Lower lobe of right lung (tissue), 2 donors: ENCODE data around the gene ANKRD11. TPM values are rescaled to one million over a fixed set of nuclear protein-coding genes. Genes with fewer than 3 reads are reported as not detected.

Experiments used
- ATAC-seq, 2 donors: fragments of 200-7000 bp; cut with Tn5 transposase; one replicate each; pipeline ENCODE4 v1.9.1; 2020 to 2022; ENCODE audit warnings: mild to moderate bottlenecking in 2 of 2, moderate library complexity in 2 of 2
- DNase-seq: peaks from one replicate; pipeline ENCODE4 v3.0.0-alpha.2; 2020
- H3K27ac ChIP-seq: fragments of 200-600 bp; one replicate; pipeline ENCODE4 v1.8.0; 2022
- H3K27me3 ChIP-seq: fragments of 200-600 bp; one replicate; pipeline ENCODE4 v1.8.0; 2022; ENCODE audit warnings: low read depth
- H3K36me3 ChIP-seq: fragments of 200-600 bp; one replicate; pipeline ENCODE4 v1.8.0; 2022; ENCODE audit warnings: mild to moderate bottlenecking
- H3K4me1 ChIP-seq: fragments of 200-600 bp; one replicate; pipeline ENCODE4 v1.8.0; 2022
- H3K4me3 ChIP-seq: fragments of 200-600 bp; one replicate; pipeline ENCODE4 v1.8.0; 2022; ENCODE audit warnings: mild to moderate bottlenecking
- H3K9me3 ChIP-seq: fragments of 200-600 bp; one replicate; pipeline ENCODE4 v1.8.0; 2022
- CTCF ChIP-seq: fragments of 200-600 bp; IDR thresholded peaks from one replicate; pipeline ENCODE4 v1.8.0; 2022; ENCODE audit warnings: antibody characterized with exemption, mild to moderate bottlenecking
- intact Hi-C: fragments of 100-400 bp; cut with DNase I; formaldehyde crosslinking; loops from one replicate; pipeline ENCODE4 v1.11.0; 2022
- total RNA-seq: library from RNA; stranded (reverse); fragmentation: NEBNext Ultra II Directional; extraction: Animal tissue kit (Norgen Biotek cat#: 25700); gene quantifications from one replicate; pipeline ENCODE4 v1.2.1, GENCODE V29; 2021
- donor health status: DM: no; HTN: yes; CAD: no; lungs with severe emphysema.

ANKRD11 gene
- total RNA-seq, 1 donor from 2014 or later: 127 TPM

- Histone ChIP-seq H3K4me3 (no peak overlapping the region), H3K27me3 (no peaks in the 10 kb centered on the region), H3K27ac (no peak overlapping the region), H3K36me3 (no peaks in the 10 kb centered on the region), H3K4me1 (peaks cover 24% of the 10 kb centered on the region), H3K9me3 (no peaks in the 10 kb centered on the region)
- intact Hi-C loops: no loop called here
- TF ChIP-seq CTCF: no peak
- ATAC-seq: no peak
- DNase-seq: no peak
These were observed 89.6 kb downstream of the ANKRD11 start for GRCh38 chr16:89400740-89401139.

- Histone ChIP-seq H3K4me3 (no peak overlapping the region), H3K36me3 (no peaks in the 10 kb centered on the region), H3K4me1 (peaks cover 33% of the 10 kb centered on the region), H3K27ac (no peak overlapping the region), H3K9me3 (no peaks in the 10 kb centered on the region), H3K27me3 (no peaks in the 10 kb centered on the region)
- DNase-seq (no peak), ATAC-seq (no peak)
- intact Hi-C loops: no loop called here
- no peak for TF ChIP-seq CTCF
These were observed 91.4 kb downstream of the ANKRD11 start for GRCh38 chr16:89398924-89399323.

- intact Hi-C loops: no loop called here
- Histone ChIP-seq H3K9me3 (no peaks in the 10 kb centered on the region), H3K27ac (no peak overlapping the region), H3K36me3 (no peaks in the 10 kb centered on the region), H3K4me1 (peaks cover 40% of the 10 kb centered on the region), H3K27me3 (no peaks in the 10 kb centered on the region), H3K4me3 (no peak overlapping the region)
- no peak for TF ChIP-seq CTCF
- DNase-seq (no peak), ATAC-seq (no peak)
These were observed 93.0 kb downstream of the ANKRD11 start for GRCh38 chr16:89397331-89397861.

GRCh38 chr16:89396156-89396555 is 94.2 kb downstream of the ANKRD11 start:
- H3K9me3 ChIP-seq: no peaks in the 10 kb centered on the region
- H3K4me1 ChIP-seq: peaks cover 50% of the 10 kb centered on the region
- H3K36me3 ChIP-seq: no peaks in the 10 kb centered on the region
- ATAC-seq: no peak
- no peak for TF ChIP-seq CTCF
- no peak overlapping the region for H3K4me3 ChIP-seq
- H3K27me3 ChIP-seq: no peaks in the 10 kb centered on the region
- intact Hi-C loops: no loop called here
- H3K27ac ChIP-seq: no peak overlapping the region
- DNase-seq: no peak

- Histone ChIP-seq H3K4me3 (no peak overlapping the region), H3K36me3 (no peaks in the 10 kb centered on the region), H3K27ac (peak overlapping the region; percentile 63), H3K27me3 (no peaks in the 10 kb centered on the region), H3K4me1 (peaks cover 51% of the 10 kb centered on the region), H3K9me3 (no peaks in the 10 kb centered on the region)
- ATAC-seq (peak; percentile 94 to 96), DNase-seq (peak; percentile 86)
- TF ChIP-seq CTCF: no peak
- intact Hi-C loops: no loop called here
These were observed 94.9 kb downstream of the ANKRD11 start for GRCh38 chr16:89395150-89396142.
